Measurements from ENCODE around the gene DIAPH3.

DNA sequence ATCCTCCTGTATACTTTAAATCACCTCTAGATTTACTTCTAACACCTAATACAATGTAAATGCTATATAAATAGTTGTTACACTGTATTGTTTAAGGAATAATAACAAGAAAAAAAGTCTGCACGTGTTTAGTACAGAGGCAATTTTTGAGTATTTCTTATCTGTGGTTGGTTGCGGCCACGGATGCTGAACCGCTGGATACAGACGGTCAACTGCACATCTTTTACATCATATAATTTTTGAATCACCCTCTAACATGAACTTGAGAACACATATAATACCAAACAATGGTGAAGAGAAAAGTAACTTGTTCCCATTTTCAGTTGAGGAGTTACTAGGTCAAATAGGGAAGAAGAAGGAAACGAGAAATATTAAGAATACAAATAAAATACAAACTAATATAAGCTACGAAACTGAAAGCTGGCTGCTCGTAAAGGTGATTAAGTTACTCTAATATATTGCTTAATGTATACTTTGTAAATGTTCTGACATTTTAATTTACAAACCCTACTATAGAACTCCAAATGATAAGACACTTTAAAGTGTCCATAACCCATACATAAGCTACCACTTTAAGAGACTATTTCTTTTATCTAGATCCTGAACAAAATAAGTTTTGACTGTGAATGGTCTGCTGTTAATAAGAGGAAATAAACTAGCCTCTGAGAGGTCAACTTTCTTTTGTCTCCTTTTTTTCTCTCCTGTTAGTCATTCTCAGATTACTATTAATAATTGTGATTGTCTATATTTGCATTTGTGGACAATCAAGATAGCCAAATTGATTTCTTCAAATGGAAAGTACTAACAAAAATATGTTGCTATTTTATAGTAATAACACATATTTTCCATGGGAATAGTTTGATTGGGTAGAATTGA, 457.4 kb downstream of the DIAPH3 start:
- TF ChIP-seq, protein P1, sequence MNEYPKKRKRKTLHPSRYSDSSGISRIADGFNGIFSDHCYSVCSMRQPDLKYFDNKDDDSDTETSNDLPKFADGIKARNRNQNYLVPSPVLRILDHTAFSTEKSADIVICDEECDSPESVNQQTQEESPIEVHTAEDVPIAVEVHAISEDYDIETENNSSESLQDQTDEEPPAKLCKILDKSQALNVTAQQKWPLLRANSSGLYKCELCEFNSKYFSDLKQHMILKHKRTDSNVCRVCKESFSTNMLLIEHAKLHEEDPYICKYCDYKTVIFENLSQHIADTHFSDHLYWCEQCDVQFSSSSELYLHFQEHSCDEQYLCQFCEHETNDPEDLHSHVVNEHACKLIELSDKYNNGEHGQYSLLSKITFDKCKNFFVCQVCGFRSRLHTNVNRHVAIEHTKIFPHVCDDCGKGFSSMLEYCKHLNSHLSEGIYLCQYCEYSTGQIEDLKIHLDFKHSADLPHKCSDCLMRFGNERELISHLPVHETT (tag by site-specific recombination; IDR thresholded peaks at IDR 0.05): no peak
- TF ChIP-seq, protein P2, sequence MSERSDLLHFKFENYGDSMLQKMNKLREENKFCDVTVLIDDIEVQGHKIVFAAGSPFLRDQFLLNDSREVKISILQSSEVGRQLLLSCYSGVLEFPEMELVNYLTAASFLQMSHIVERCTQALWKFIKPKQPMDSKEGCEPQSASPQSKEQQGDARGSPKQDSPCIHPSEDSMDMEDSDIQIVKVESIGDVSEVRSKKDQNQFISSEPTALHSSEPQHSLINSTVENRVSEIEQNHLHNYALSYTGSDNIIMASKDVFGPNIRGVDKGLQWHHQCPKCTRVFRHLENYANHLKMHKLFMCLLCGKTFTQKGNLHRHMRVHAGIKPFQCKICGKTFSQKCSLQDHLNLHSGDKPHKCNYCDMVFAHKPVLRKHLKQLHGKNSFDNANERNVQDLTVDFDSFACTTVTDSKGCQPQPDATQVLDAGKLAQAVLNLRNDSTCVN (tag by site-specific recombination; optimal IDR thresholded peaks at IDR 0.05): no peak
